ENCODE data around the gene METTL25. TPM values are rescaled to one million over a fixed set of nuclear protein-coding genes. Genes with fewer than 3 reads are reported as not detected.

METTL25 gene
- total RNA-seq, 1 experiment from 2014 or later = 4.1 TPM

DNA sequence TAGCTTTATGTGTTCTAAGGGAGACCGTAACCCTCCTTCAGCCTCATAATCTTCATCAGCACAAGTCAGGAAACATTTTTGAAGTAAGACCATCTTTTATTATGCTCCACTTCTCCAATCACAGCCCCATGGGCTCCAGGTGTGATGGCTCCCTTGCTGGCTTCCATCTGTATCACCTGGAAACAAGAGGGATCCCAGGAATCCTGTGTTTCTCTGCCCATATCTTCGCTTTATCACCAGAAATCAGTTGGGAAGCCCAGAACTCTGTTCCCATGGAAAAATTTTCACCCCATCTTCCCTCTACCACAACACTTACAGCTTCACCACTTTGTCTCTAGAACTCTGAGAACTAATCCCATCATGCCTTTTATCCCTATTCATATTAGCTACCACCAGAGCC is 68.3 kb downstream of the METTL25 start:
- no TSS peak for BruUV-seq (replicated peaks)
- Mint-ChIP-seq H3K27me3 (ENCODE audit: insufficient read depth, unreplicated experiment) (no peaks in the 10 kb centered on the region), H3K36me3 (ENCODE audit: insufficient read depth, unreplicated experiment) (no peaks in the 10 kb centered on the region), H3K4me1 (ENCODE audit: insufficient read depth, unreplicated experiment) (no peaks in the 10 kb centered on the region), H3K4me3 (ENCODE audit: unreplicated experiment) (no peak overlapping the region), H3K9me3 (ENCODE audit: unreplicated experiment) (peaks cover 1% of the 10 kb centered on the region), H3K27ac (ENCODE audit: low read depth, unreplicated experiment) (no peak overlapping the region)
- POLR2A ChIA-PET = no interaction called here
- CTCF ChIA-PET = interaction anchor here (0.6 to 1.0 kb wide), 2 partner anchors 17 to 68 kb away, joined by 3 to 7 read pairs; partner anchors contain the start of genes CCDC59 and METTL25
- TF ChIP-seq, protein P1, sequence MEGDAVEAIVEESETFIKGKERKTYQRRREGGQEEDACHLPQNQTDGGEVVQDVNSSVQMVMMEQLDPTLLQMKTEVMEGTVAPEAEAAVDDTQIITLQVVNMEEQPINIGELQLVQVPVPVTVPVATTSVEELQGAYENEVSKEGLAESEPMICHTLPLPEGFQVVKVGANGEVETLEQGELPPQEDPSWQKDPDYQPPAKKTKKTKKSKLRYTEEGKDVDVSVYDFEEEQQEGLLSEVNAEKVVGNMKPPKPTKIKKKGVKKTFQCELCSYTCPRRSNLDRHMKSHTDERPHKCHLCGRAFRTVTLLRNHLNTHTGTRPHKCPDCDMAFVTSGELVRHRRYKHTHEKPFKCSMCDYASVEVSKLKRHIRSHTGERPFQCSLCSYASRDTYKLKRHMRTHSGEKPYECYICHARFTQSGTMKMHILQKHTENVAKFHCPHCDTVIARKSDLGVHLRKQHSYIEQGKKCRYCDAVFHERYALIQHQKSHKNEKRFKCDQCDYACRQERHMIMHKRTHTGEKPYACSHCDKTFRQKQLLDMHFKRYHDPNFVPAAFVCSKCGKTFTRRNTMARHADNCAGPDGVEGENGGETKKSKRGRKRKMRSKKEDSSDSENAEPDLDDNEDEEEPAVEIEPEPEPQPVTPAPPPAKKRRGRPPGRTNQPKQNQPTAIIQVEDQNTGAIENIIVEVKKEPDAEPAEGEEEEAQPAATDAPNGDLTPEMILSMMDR (IDR thresholded peaks at IDR 0.05; ENCODE audit: unreplicated experiment) = no peak
- DNase-seq (ENCODE audit: unreplicated experiment) = no peak
- intact Hi-C loops (cut with micrococcal nuclease) = no loop called here

DNA sequence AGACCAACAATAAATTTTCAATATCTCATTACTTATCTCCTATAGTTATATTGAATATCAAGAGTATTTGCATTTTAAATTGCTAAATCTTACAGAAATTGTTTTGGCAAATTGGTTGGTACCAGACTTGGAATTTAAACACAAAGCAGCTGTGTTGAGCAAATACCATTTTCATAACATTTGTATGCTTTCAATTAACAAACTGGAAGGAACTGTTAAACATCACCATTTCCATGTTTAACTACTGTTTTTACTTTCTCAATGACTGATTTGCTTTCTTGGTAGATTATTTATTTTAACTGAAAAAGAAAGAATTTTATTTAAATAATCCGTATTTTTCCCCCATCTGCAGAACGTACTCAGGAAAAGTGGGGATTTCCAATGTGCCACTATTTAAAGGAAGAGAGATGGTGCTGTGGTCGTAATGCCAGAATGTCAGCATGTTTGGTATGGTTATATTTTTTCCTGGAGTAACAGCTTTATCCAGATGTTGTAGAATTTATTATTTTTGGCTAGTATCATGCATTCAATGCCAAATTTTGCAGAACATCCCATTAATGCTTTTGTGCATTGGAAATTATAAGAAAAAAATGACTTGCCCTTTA is 72.3 kb downstream of the METTL25 start:
- BruUV-seq (replicated peaks) = no TSS peak
- H3K4me3 Mint-ChIP-seq (ENCODE audit: unreplicated experiment) = no peak overlapping the region
- no peaks in the 10 kb centered on the region for H3K4me1 Mint-ChIP-seq (ENCODE audit: insufficient read depth, unreplicated experiment)
- ChIA-PET POLR2A (no interaction called here), CTCF (no interaction called here)
- intact Hi-C loops (cut with micrococcal nuclease) = no loop called here
- H3K27ac Mint-ChIP-seq (ENCODE audit: low read depth, unreplicated experiment) = no peak overlapping the region
- no peaks in the 10 kb centered on the region for H3K9me3 Mint-ChIP-seq (ENCODE audit: unreplicated experiment)
- H3K27me3 Mint-ChIP-seq (ENCODE audit: insufficient read depth, unreplicated experiment) = no peaks in the 10 kb centered on the region
- H3K36me3 Mint-ChIP-seq (ENCODE audit: insufficient read depth, unreplicated experiment) = no peaks in the 10 kb centered on the region
- TF ChIP-seq, protein P1 (IDR thresholded peaks at IDR 0.05; ENCODE audit: unreplicated experiment) = no peak
- no peak for DNase-seq (ENCODE audit: unreplicated experiment)

DNA sequence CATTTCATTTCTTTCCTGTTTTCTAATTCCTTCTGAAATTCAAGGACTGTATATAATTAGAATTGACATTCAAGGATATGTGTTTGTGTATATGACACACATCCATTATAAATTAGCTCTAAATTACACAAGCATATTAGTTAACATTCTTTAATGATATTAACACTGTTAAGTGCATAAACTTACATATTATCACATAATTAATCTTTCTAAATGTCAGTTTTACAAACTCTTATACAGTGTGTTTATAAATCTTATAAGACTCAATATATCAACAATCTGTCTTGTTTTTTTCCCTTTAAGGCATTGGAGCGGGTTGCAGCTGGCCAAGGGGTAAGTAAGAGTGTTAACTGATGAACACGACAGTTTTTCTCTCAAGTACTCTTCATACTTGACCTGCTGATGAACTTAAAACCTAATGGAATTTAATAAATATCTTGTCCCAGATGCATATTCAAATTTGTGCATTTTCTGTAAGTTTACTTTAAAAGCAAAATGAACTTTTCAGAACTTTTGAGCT is 76.1 kb downstream of the METTL25 start:
- no peak overlapping the region for H3K4me3 Mint-ChIP-seq (ENCODE audit: unreplicated experiment)
- H3K27me3 Mint-ChIP-seq (ENCODE audit: insufficient read depth, unreplicated experiment) = no peaks in the 10 kb centered on the region
- intact Hi-C loops (cut with micrococcal nuclease) = no loop called here
- TF ChIP-seq, protein P1 (IDR thresholded peaks at IDR 0.05; ENCODE audit: unreplicated experiment) = no peak
- DNase-seq (ENCODE audit: unreplicated experiment) = no peak
- no peaks in the 10 kb centered on the region for H3K36me3 Mint-ChIP-seq (ENCODE audit: insufficient read depth, unreplicated experiment)
- H3K4me1 Mint-ChIP-seq (ENCODE audit: insufficient read depth, unreplicated experiment) = peaks cover 9% of the 10 kb centered on the region
- no peaks in the 10 kb centered on the region for H3K9me3 Mint-ChIP-seq (ENCODE audit: unreplicated experiment)
- ChIA-PET POLR2A (no interaction called here), CTCF (interaction anchor here (1.0 to 1.2 kb wide), 2 partner anchors 13 to 76 kb away, joined by 3 to 6 read pairs; partner anchors contain the start of genes CCDC59 and METTL25)
- H3K27ac Mint-ChIP-seq (ENCODE audit: low read depth, unreplicated experiment) = no peak overlapping the region
- no TSS peak for BruUV-seq (replicated peaks)

DNA sequence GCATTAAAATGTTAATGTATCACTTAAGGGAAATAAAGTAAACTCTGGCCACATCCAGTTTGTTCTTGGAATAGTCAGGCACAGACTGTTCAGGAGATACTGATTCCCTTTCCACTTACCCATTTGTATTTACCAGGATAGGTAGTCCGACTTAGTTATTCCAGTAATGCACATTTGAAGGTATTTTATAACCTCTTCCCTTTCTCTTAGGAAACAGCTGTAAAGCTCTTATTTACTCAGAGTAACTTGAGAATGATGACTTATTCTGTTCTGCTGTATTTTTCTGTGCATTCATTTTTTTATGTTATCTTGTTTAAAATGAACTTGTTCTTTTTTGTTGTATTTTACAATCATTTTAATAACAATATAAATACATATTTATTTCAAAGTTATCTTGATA is 78.0 kb downstream of the METTL25 start:
- Mint-ChIP-seq H3K9me3 (ENCODE audit: unreplicated experiment) (no peaks in the 10 kb centered on the region), H3K4me1 (ENCODE audit: insufficient read depth, unreplicated experiment) (peaks cover 9% of the 10 kb centered on the region), H3K27ac (ENCODE audit: low read depth, unreplicated experiment) (no peak overlapping the region), H3K27me3 (ENCODE audit: insufficient read depth, unreplicated experiment) (no peaks in the 10 kb centered on the region), H3K36me3 (ENCODE audit: insufficient read depth, unreplicated experiment) (peaks cover 9% of the 10 kb centered on the region), H3K4me3 (ENCODE audit: unreplicated experiment) (no peak overlapping the region)
- intact Hi-C loops (cut with micrococcal nuclease) = no loop called here
- ChIA-PET POLR2A (no interaction called here), CTCF (no interaction called here)
- no TSS peak for BruUV-seq (replicated peaks)
- TF ChIP-seq, protein P1 (IDR thresholded peaks at IDR 0.05; ENCODE audit: unreplicated experiment) = no peak
- no peak for DNase-seq (ENCODE audit: unreplicated experiment)

Measured in MCF 10A (cell line).